ENCODE measurements around the gene CDKL5.

Gene CDKL5

DNA sequence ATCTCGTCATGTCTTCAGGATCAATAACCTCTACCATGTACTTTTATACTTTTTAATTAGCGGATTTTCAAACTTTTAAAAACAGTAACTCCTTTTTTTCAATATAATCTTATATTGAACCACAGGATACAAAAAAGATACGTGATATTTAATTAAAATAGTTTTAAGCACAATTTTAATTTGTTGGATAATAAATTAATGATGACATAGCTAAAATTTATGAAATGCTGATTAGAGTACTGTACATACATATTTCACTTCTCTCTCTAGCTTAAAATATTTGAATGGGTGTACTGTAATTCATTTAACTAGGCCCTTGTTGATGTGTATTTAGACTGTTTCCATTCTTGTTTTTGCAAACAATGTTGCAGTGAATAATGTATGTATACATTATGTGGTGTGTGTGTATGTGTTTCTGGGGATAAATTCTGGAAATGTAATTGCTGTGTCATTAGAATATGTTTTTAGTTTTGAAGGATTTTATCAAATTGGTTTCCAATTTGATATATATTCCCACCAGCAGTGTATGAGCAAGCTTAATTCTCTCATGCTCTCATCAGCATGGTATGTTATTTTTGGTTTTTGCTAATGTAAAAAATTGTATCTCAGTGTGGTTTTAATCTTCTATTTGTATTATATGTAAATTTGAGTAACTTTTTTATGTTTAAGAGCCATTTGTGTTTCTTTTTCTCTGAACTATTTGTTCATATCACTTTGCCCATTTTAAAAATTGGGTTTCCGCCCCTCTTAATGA, 66.4 kb downstream of the CDKL5 start:
- CTCF ChIA-PET, result no interaction called here
- no peak for DNase-seq
- H3K9me3 Mint-ChIP-seq, result no peaks in the 10 kb centered on the region
- no peak overlapping the region for H3K27ac Mint-ChIP-seq
- no peak overlapping the region for H3K4me3 Mint-ChIP-seq
- no peaks in the 10 kb centered on the region for H3K27me3 Mint-ChIP-seq
- no peaks in the 10 kb centered on the region for H3K36me3 Mint-ChIP-seq
- no peaks in the 10 kb centered on the region for H3K4me1 Mint-ChIP-seq

DNA sequence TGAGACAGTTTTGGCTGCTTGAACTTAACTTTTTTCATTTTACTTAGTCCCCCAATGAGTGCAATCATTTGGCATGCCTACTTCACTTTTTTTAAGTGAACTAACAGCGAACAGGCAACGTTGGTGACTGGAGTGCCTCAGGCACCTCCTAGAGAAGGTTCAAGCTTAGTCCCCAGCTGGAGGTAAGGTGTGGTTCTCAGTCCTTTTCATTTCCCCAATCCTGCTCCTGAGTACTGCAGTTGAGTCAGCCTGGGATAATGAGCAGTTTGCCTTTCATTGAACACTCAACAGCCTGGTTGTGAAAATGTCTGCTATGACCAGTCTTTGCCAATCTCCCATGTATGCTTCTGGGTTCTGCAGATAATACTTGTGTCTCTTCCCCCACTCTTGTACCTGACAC, 109.5 kb downstream of the CDKL5 start:
- Mint-ChIP-seq H3K4me3 (no peak overlapping the region), H3K36me3 (no peaks in the 10 kb centered on the region), H3K9me3 (no peaks in the 10 kb centered on the region), H3K27ac (no peak overlapping the region), H3K27me3 (no peaks in the 10 kb centered on the region), H3K4me1 (peaks cover 4% of the 10 kb centered on the region)
- DNase-seq, result no peak
- CTCF ChIA-PET, result no interaction called here

DNA sequence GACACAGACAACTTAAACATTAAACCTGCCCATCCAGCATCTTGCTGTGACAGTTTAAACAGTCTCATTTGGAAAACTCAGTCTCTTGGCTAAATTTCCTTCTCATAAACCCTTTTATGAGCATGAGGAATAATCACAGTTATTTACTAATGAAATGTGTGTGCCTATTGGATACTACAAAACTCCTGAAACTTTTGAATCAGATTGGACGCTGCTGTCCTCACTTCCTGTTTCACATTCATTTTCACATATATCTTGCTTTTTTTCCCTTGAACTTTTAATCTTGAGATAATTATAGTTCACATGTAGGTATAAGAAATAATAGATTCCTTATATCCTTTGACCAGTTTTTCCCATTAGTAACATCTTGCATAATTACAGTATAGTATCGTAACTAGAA, 111.7 kb downstream of the CDKL5 start:
- H3K36me3 Mint-ChIP-seq, result no peaks in the 10 kb centered on the region
- H3K27me3 Mint-ChIP-seq, result no peaks in the 10 kb centered on the region
- H3K27ac Mint-ChIP-seq, result no peak overlapping the region
- CTCF ChIA-PET, result no interaction called here
- no peak overlapping the region for H3K4me3 Mint-ChIP-seq
- H3K4me1 Mint-ChIP-seq, result peaks cover 4% of the 10 kb centered on the region
- no peak for DNase-seq
- no peaks in the 10 kb centered on the region for H3K9me3 Mint-ChIP-seq

DNA sequence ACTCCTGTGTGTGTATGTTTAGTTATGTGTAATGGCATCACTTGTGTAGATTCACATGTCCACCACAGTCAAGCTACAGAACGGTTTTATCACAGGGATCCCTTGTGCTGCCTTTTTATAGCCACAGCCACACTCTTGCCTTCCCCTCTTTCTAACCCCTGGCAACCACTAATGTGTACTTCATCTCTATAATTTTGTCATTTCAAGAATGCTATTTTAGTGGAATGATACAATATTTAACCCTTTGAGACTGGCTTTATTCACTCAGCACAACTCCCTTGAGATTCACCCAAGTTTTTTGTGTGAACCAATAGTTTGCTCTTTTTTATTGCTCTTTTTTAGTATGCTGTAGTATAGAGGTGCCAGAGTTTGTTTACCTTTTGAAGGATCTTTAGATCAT, 112.1 kb downstream of the CDKL5 start:
- CTCF ChIA-PET, result no interaction called here
- H3K9me3 Mint-ChIP-seq, result no peaks in the 10 kb centered on the region
- no peak overlapping the region for H3K4me3 Mint-ChIP-seq
- no peaks in the 10 kb centered on the region for H3K27me3 Mint-ChIP-seq
- DNase-seq, result no peak
- H3K36me3 Mint-ChIP-seq, result no peaks in the 10 kb centered on the region
- H3K4me1 Mint-ChIP-seq, result peaks cover 4% of the 10 kb centered on the region
- no peak overlapping the region for H3K27ac Mint-ChIP-seq

DNA sequence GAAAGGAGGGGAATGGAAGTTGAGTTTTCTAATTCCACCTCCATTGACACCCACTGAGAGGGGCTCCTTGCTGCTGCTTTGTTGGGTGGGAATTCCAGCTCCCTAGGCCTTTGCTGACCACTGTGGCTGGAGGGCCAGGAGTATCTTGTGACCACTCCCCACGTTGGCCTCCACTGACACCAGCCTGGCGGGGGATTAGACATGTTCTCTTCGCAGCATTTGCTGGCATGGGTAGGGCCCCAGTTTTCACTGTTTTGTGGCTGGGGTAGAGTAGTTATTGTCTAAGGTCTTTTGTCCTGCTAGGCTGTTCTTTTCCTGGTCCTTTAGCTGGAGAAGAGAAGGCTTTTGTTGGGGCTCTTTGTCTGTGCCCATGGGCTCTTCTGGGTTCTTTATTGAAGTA, 116.7 kb downstream of the CDKL5 start:
- Mint-ChIP-seq H3K27me3 (no peaks in the 10 kb centered on the region), H3K9me3 (no peaks in the 10 kb centered on the region), H3K4me3 (no peak overlapping the region), H3K4me1 (peaks cover 3% of the 10 kb centered on the region), H3K27ac (no peak overlapping the region), H3K36me3 (no peaks in the 10 kb centered on the region)
- DNase-seq, result no peak
- CTCF ChIA-PET, result no interaction called here

DNA sequence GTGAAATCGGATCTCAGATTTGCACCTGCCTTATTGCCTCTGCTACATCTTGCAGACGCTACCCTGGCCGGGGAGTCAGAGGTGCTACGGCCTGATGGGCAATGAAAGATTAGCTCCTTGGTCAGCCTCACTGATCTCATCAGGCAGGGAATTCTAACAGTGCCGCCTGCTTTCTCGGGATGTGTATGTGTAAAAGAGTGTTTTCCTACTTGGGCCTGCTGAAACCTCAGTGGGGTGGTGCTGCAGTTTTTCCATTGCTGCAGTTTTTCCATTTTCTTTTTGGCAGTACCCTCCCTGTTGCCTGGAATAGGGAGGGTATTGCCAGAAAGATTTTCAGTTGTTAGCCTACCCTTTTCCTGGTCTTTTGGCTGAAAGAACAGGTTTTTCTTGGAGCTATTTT, 117.5 kb downstream of the CDKL5 start:
- no peak for DNase-seq
- Mint-ChIP-seq H3K4me1 (no peaks in the 10 kb centered on the region), H3K27me3 (no peaks in the 10 kb centered on the region), H3K9me3 (no peaks in the 10 kb centered on the region), H3K27ac (no peak overlapping the region), H3K36me3 (no peaks in the 10 kb centered on the region), H3K4me3 (no peak overlapping the region)
- CTCF ChIA-PET, result no interaction called here

DNA sequence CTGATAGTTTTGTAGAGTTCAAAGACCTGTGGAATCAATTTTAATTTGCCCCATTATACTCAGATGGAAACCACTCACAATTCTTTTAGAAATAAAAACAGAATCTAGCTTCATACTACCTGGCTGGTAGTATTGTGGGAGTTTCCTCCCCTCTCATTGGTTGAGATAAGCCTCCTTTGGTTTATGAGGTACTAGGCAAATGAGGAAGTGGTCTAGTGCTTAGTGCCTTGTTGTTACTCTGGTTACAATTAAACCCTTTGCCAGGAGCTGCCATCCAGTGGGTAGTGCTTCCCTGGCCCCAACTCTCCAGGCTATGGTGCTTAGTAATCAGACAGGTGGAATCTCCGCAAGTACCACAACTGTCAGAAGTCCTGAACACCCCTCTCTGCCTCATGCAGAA, 118.3 kb downstream of the CDKL5 start:
- Mint-ChIP-seq H3K27me3 (no peaks in the 10 kb centered on the region), H3K4me1 (no peaks in the 10 kb centered on the region), H3K27ac (no peak overlapping the region), H3K36me3 (no peaks in the 10 kb centered on the region), H3K9me3 (no peaks in the 10 kb centered on the region), H3K4me3 (no peak overlapping the region)
- CTCF ChIA-PET, result no interaction called here
- no peak for DNase-seq

DNA sequence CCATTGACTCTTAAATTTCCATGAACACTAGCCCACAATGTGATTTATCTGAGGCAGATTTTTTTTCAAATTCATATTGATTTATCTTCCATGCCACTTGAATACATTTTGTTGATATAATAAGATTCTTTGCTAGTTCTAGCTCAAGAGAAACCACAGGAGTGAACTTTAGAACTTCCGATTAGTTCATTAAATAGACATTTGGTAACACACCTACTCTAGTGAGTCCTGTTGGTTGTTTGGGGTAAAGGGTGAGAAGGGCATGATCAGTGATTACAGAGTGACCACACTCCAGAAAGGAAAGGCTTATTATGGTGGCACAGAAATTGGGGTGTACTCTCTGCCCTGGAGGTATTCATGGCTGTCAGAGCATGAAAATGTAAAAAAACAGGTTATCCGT, 120.4 kb downstream of the CDKL5 start:
- H3K9me3 Mint-ChIP-seq, result no peaks in the 10 kb centered on the region
- CTCF ChIA-PET, result no interaction called here
- no peaks in the 10 kb centered on the region for H3K36me3 Mint-ChIP-seq
- DNase-seq, result no peak
- no peaks in the 10 kb centered on the region for H3K4me1 Mint-ChIP-seq
- no peak overlapping the region for H3K27ac Mint-ChIP-seq
- H3K27me3 Mint-ChIP-seq, result no peaks in the 10 kb centered on the region
- no peak overlapping the region for H3K4me3 Mint-ChIP-seq

DNA sequence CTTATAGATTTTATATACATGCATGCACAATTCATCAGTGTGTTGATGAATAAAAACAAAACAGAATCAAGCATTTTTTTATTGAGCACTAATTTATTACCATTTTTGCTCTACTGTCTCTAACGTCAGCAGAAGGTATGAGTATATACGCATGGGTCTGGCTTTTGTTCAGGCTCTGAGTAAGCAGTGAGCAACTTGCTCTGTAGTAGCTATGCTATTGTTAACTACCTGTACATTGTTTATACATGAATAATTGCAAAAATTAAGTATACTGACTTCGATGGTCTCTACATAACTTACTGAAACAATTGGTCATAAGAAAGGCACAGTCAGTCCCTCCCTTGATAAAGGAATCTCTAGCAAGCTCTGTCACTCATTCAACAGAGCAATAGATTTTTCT, 123.6 kb downstream of the CDKL5 start:
- no peak for DNase-seq
- Mint-ChIP-seq H3K27ac (no peak overlapping the region), H3K36me3 (no peaks in the 10 kb centered on the region), H3K9me3 (no peaks in the 10 kb centered on the region), H3K4me3 (no peak overlapping the region), H3K4me1 (no peaks in the 10 kb centered on the region), H3K27me3 (no peaks in the 10 kb centered on the region)
- CTCF ChIA-PET, result no interaction called here

DNA sequence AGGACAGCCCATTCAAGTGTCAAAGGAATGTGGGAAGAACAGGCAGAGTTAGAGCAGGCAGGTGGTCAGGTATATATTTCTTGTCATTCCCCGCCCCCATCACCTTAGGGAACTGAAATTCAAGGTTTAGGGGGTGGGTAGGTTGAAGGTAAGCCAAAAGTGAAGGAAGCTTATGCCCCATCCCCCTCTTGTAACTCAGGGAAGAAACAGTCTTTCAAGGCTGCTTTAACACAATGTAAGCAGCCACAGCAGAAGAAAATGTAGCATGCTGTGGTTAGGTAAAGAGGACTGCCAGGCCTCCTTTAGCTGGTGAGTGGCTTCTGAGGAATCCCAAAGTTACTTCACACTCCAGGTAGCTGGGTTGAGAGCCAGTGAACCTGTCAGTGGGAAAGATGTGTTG, 124.2 kb downstream of the CDKL5 start:
- no peak overlapping the region for H3K27ac Mint-ChIP-seq
- H3K4me3 Mint-ChIP-seq, result no peak overlapping the region

DNA sequence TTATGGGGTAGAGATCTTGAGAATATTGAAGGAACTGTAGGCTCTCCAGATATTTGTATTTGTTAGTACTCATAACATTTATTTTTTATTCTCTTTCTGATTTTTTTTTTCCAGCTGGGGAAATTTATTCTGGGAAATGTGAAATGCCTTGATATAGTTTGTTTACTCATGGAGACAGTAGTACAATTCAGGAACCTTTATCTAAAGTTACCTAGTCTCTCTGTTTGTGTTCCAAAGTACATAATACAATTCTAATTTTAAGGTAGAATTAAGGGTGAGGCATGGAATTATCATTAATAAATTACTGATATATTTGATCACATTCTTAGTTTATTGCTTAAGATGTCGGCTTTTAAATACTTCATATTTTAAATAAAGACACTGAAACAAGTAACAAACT, 132.5 kb downstream of the CDKL5 start:
- no peaks in the 10 kb centered on the region for H3K4me1 Mint-ChIP-seq
- no peak overlapping the region for H3K27ac Mint-ChIP-seq
- no peak overlapping the region for H3K4me3 Mint-ChIP-seq
- H3K27me3 Mint-ChIP-seq, result no peaks in the 10 kb centered on the region
- CTCF ChIA-PET, result no interaction called here
- H3K36me3 Mint-ChIP-seq, result no peaks in the 10 kb centered on the region
- no peak for DNase-seq
- no peaks in the 10 kb centered on the region for H3K9me3 Mint-ChIP-seq

More for the DNA sequence above, 124.2 kb downstream of the CDKL5 start:
- no peak for DNase-seq
- Mint-ChIP-seq H3K9me3 (no peaks in the 10 kb centered on the region), H3K36me3 (no peaks in the 10 kb centered on the region), H3K27me3 (no peaks in the 10 kb centered on the region), H3K4me1 (no peaks in the 10 kb centered on the region)
- CTCF ChIA-PET, result no interaction called here

DNA sequence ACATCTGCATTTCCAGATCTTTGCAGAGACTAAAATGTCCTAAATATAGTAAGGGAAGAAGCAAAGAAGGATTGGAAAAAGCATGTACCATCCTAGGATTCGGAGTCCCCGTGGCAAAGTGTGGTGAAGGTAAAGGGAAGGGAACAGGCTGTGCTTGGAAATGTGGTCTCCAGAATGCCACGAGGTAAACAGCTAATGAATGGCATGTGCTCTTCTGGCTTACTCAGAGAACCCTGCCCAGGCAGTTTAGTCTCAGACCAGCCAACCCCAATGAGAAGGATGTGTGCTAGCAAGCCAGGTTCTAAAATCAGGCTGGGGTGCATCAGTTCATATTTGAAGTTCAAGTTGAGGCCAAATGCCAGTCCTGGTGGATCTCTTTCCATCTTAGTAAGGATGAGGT, 133.4 kb downstream of the CDKL5 start:
- Mint-ChIP-seq H3K27ac (no peak overlapping the region), H3K4me1 (no peaks in the 10 kb centered on the region), H3K4me3 (no peak overlapping the region), H3K27me3 (no peaks in the 10 kb centered on the region), H3K36me3 (no peaks in the 10 kb centered on the region), H3K9me3 (no peaks in the 10 kb centered on the region)
- CTCF ChIA-PET, result no interaction called here
- no peak for DNase-seq

DNA sequence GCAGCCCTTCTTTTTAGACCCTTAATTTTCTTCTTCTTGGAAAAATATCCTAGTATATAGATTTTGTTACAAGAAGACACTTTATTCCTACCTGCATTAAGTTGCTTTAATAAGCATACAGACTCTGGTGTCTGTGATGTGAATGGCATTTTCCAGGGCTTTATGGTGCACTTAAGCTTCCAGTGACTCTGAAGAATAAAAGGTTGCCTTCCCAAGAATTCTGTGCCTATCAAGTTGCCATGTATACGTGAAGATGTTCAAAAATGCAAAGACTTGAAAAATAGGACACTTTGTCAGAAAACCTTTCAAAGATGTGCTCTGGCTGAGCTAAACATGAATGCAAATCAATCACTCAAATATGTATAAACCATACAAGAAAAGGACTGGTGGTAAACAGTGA, 135.6 kb downstream of the CDKL5 start:
- no peaks in the 10 kb centered on the region for H3K36me3 Mint-ChIP-seq
- H3K4me3 Mint-ChIP-seq, result no peak overlapping the region
- no peaks in the 10 kb centered on the region for H3K27me3 Mint-ChIP-seq
- H3K4me1 Mint-ChIP-seq, result no peaks in the 10 kb centered on the region
- H3K9me3 Mint-ChIP-seq, result no peaks in the 10 kb centered on the region
- CTCF ChIA-PET, result no interaction called here
- DNase-seq, result no peak
- no peak overlapping the region for H3K27ac Mint-ChIP-seq

DNA sequence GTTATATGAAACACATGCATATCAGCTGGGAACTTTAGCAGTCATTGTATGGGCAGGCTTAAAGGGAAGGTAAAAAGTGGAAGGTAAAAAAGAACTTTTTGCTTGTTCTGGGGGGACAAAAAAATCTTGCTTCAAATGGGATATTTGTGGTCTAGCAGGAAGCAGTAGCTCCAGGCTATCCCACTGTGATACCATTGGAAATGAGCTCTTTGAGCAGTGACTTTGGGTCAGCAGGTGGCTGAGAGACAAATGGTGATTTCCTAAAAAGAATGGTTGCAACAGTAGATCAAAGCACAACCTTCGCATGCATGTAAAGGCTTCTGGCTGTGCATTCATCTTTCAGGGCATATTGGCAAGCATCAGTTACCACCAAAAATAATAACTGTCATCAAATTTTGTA, 140.3 kb downstream of the CDKL5 start:
- DNase-seq, result no peak
- no peaks in the 10 kb centered on the region for H3K9me3 Mint-ChIP-seq
- no peaks in the 10 kb centered on the region for H3K36me3 Mint-ChIP-seq
- no peak overlapping the region for H3K27ac Mint-ChIP-seq
- H3K4me1 Mint-ChIP-seq, result no peaks in the 10 kb centered on the region
- CTCF ChIA-PET, result no interaction called here
- no peaks in the 10 kb centered on the region for H3K27me3 Mint-ChIP-seq
- H3K4me3 Mint-ChIP-seq, result no peak overlapping the region

DNA sequence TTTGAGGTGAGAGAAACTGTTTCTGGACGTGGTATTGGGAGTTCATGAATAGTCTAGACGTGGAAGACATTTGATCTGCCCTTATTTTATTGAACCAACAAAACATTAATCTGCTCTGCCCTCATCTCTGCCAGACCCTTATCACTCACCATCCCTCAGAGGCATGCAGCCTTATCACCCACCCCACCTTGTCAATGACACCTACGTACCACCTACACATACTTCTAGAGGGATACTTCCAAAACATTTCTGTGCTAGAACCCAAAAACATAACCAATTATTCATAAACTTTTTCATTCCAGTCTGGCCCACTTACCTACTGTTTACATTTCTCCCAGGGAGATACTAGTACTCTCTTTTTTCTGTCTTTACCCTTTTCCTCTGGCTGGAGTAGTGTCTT, 141.3 kb downstream of the CDKL5 start:
- CTCF ChIA-PET, result no interaction called here
- no peaks in the 10 kb centered on the region for H3K9me3 Mint-ChIP-seq

DNA sequence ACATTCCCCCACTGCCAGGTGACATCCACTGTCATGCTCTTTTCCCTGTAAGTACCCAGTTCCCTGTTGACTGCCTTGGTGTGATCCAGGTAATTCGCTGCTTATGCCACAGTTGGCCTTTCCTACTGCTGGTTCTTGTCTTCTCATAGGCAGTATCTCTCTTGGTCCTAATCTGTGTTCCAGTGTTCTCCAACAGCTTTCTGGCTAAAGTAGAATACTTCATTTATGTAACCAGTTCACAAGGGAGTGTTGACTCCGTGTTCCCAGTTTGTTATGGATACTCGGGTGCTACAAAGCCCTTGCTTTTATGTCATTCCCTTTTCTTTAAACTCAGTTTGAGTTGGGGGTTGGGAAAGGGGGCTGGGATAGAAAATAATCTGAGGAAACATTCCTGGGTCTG, 148.1 kb downstream of the CDKL5 start:
- CTCF ChIA-PET, result no interaction called here
- H3K4me3 Mint-ChIP-seq, result no peak overlapping the region
- no peaks in the 10 kb centered on the region for H3K4me1 Mint-ChIP-seq
- H3K36me3 Mint-ChIP-seq, result no peaks in the 10 kb centered on the region
- no peak overlapping the region for H3K27ac Mint-ChIP-seq
- no peaks in the 10 kb centered on the region for H3K27me3 Mint-ChIP-seq
- H3K9me3 Mint-ChIP-seq, result no peaks in the 10 kb centered on the region
- DNase-seq, result no peak

More for the DNA sequence above, 141.3 kb downstream of the CDKL5 start:
- no peaks in the 10 kb centered on the region for H3K36me3 Mint-ChIP-seq
- no peaks in the 10 kb centered on the region for H3K4me1 Mint-ChIP-seq
- H3K4me3 Mint-ChIP-seq, result no peak overlapping the region
- H3K27me3 Mint-ChIP-seq, result no peaks in the 10 kb centered on the region
- DNase-seq, result no peak
- no peak overlapping the region for H3K27ac Mint-ChIP-seq
